Adrenal gland (tissue), 5 donors: ENCODE results near the gene LLGL2.
A peak's percentile ranks its signal among the peaks of the same experiment; 100 is the strongest.

Source experiments
- POLR2A ChIP-seq, 2 donors: fragments of 450-650 bp; IDR thresholded peaks; one replicate each; pipeline ENCODE4 v1.6.1; 2017; ENCODE audit warnings: antibody characterized with exemption in 2 of 2, mild to moderate bottlenecking in 2 of 2, moderate library complexity in 1 of 2
- TF ChIP-seq, protein P1 (sequence below), 6 experiments: fragments of 450-650 bp in 4 of 6; fragments of 200-600 bp in 2 of 6; sonication (generic) in 1 of 6; IDR thresholded peaks; 1 replicate in 5 of 6; 2 replicates in 1 of 6; pipeline versions ENCODE4 v1.5.1 to v1.8.0; 2016 to 2021; ENCODE audit warnings: antibody characterized with exemption in 6 of 6, mild to moderate bottlenecking in 2 of 6, moderate library complexity in 1 of 6
- donor health status: DM: no; HTN: no; CAD: no.

DNA sequence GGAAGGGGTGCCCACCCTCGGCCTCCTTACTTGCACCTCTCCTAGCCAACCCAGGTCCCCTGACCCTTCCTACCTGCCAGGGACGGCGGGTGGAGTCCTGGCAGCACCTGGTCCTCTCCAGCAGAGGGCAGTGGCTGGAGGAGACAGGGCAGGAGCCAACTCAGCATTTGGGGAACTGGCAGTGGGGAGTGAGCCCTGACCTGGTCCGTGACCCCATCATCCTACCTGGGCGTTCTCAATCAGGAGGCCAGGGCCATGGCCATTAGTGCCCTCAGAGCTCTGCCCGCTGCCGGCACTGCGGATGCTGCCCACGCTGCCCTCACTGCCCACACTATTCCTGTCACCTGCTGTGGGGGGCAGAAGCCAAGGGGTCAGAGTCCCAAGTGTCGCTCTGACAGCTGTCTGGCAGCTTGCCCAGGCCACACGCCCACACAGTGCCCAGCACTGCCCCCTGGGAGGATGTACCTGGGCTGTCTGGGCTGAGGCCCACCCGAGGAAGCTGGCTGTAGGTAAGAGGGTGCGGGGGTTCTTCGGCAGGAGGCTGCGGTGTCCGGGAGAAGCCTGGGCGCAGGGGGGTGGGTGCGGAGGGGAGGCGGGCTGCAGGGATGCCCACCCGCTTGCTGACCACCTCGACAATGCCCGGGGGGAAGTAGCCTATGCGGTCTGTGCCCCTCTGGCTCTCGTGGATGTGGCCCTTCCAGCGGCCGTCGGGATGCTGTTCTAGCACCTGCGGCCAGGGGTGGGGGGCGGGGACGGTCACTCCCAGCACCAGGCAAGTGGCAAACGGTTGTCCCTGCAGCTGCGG, 20.9 kb upstream of the LLGL2 start:
- TF ChIP-seq, protein P1, sequence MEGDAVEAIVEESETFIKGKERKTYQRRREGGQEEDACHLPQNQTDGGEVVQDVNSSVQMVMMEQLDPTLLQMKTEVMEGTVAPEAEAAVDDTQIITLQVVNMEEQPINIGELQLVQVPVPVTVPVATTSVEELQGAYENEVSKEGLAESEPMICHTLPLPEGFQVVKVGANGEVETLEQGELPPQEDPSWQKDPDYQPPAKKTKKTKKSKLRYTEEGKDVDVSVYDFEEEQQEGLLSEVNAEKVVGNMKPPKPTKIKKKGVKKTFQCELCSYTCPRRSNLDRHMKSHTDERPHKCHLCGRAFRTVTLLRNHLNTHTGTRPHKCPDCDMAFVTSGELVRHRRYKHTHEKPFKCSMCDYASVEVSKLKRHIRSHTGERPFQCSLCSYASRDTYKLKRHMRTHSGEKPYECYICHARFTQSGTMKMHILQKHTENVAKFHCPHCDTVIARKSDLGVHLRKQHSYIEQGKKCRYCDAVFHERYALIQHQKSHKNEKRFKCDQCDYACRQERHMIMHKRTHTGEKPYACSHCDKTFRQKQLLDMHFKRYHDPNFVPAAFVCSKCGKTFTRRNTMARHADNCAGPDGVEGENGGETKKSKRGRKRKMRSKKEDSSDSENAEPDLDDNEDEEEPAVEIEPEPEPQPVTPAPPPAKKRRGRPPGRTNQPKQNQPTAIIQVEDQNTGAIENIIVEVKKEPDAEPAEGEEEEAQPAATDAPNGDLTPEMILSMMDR (IDR thresholded peaks at IDR 0.05): peak; percentile 30 to 70 (median 48)
- TF ChIP-seq POLR2A (IDR thresholded peaks at IDR 0.05): no peak
